ENCODE measurements around the gene LRRC53. TPM values are rescaled to one million over a fixed set of nuclear protein-coding genes. Genes with fewer than 3 reads are reported as not detected.

LRRC53 gene
- total and polyA plus RNA-seq, 2 of the 8 experiments (the other 6 are each of a cell fraction or from before 2014, with no cell fraction given) = not detected

- TF ChIP-seq BCL11A (IDR thresholded peaks at IDR 0.05; ENCODE audit: low read depth in 2 of 2, low read length in 2 of 2) (no peak), SIRT6 (IDR thresholded peaks at IDR 0.05; ENCODE audit: low read length) (no peak)
Measured at GRCh38 chr1:74452035-74452434, 60.4 kb downstream of the LRRC53 start (continued).

All from H1 (cell line).